GM23338 (cell line): ENCODE results near the gene EPB41L4A. TPM values are rescaled to one million over a fixed set of nuclear protein-coding genes. Genes with fewer than 3 reads are reported as not detected.

Experiments
- ATAC-seq: fragments of 200-7000 bp; cut with Tn5 transposase; 3 replicates; pipeline ENCODE4 v1.9.1; 2020
- DNase-seq: peaks from one replicate; pipeline ENCODE4 v3.0.0-alpha.2; 2015; ENCODE audit warnings: low spot score
- H2AFZ ChIP-seq: fragments of 200-600 bp; sonication (generic); 2 replicates; pipeline ENCODE4 v1.8.0; 2016; ENCODE audit warnings: antibody characterized with exemption, mild to moderate bottlenecking, moderate library complexity
- H3F3A ChIP-seq: fragments of 200-600 bp; sonication (generic); replicated peaks from 2 replicates; pipeline ENCODE4 v1.8.0; 2017; ENCODE audit warnings: antibody characterized with exemption, mixed run types, low read depth
- H3K27ac ChIP-seq: fragments of 200-600 bp; sonication (generic); 2 replicates; pipeline ENCODE4 v1.6.1; 2016; ENCODE audit warnings: low read depth
- H3K27me3 ChIP-seq: fragments of 200-600 bp; sonication (generic); 2 replicates; pipeline ENCODE4 v1.8.0; 2016; ENCODE audit warnings: mild to moderate bottlenecking, mixed run types, moderate library complexity; ENCODE audit not compliant: insufficient read depth
- H3K36me3 ChIP-seq: fragments of 200-600 bp; sonication (generic); 2 replicates; pipeline ENCODE4 v1.8.0; 2016; ENCODE audit warnings: mild to moderate bottlenecking; ENCODE audit not compliant: insufficient read depth
- H3K4me1 ChIP-seq: fragments of 200-600 bp; sonication (generic); 2 replicates; pipeline ENCODE4 v1.8.0; 2016; ENCODE audit warnings: mild to moderate bottlenecking, moderate library complexity; ENCODE audit not compliant: insufficient read depth
- H3K4me2 ChIP-seq: fragments of 200-600 bp; sonication (generic); 2 replicates; pipeline ENCODE4 v1.7.1; 2017; ENCODE audit warnings: mixed run types
- H3K4me3 ChIP-seq: fragments of 200-600 bp; sonication (generic); 2 replicates; pipeline ENCODE4 v1.6.1; 2016; ENCODE audit warnings: mixed run types
- H3K79me2 ChIP-seq: fragments of 200-600 bp; sonication (generic); replicated peaks from 2 replicates; pipeline ENCODE4 v1.8.0; 2017; ENCODE audit warnings: mild to moderate bottlenecking; ENCODE audit not compliant: insufficient read depth
- H3K9me2 ChIP-seq: fragments of 200-600 bp; sonication (generic); 2 replicates; pipeline ENCODE4 v1.8.0; 2017; ENCODE audit not compliant: insufficient read depth
- H4K20me1 ChIP-seq: fragments of 200-600 bp; sonication (generic); replicated peaks from 2 replicates; pipeline ENCODE4 v1.8.0; 2017; ENCODE audit warnings: mild to moderate bottlenecking; ENCODE audit not compliant: insufficient read depth
- H3K27ac Mint-ChIP-seq: 2 replicates; pipeline ENCODE4 v1.8.0; 2020; ENCODE audit warnings: inconsistent platforms, mild to moderate bottlenecking, moderate library complexity, mixed read lengths
- H3K27me3 Mint-ChIP-seq: 3 replicates; pipeline ENCODE4 v1.8.0; 2022; ENCODE audit warnings: low read depth, mild to moderate bottlenecking, moderate library complexity, mixed read lengths, inconsistent platforms; ENCODE audit not compliant: insufficient read depth, poor library complexity
- H3K36me3 Mint-ChIP-seq: 3 replicates; pipeline ENCODE4 v1.8.0; 2021; ENCODE audit warnings: low read depth, mild to moderate bottlenecking, inconsistent platforms, moderate library complexity, mixed read lengths
- H3K4me1 Mint-ChIP-seq: 3 replicates; pipeline ENCODE4 v1.8.0; 2020; ENCODE audit warnings: mild to moderate bottlenecking, inconsistent platforms, mixed read lengths
- H3K4me3 Mint-ChIP-seq: 3 replicates; pipeline ENCODE4 v1.8.0; 2021; ENCODE audit warnings: moderate library complexity, mild to moderate bottlenecking, inconsistent platforms, mixed read lengths
- H3K9me3 Mint-ChIP-seq: 3 replicates; pipeline ENCODE4 v1.8.0; 2020; ENCODE audit warnings: moderate library complexity, mild to moderate bottlenecking, inconsistent platforms, mixed read lengths
- CTCF ChIP-seq, 2 experiments: fragments of 200-600 bp in 1 of 2; sonication (generic) in 1 of 2; conservative IDR thresholded peaks; 2 replicates each; pipeline versions ENCODE4 v1.5.1 to v1.6.1; 2016 to 2017; ENCODE audit warnings: antibody characterized with exemption in 2 of 2, low read depth in 2 of 2, mild to moderate bottlenecking in 2 of 2, moderate library complexity in 1 of 2
- EZH2 ChIP-seq: fragments of 200-600 bp; sonication (generic); IDR thresholded peaks from one replicate; pipeline ENCODE4 v1.8.0; 2017; ENCODE audit warnings: antibody characterized with exemption, mild to moderate bottlenecking, low read depth; ENCODE audit not compliant: unreplicated experiment
- JUNB ChIP-seq: IDR thresholded peaks from one replicate; pipeline ENCODE4 v1.6.1; 2016; ENCODE audit warnings: antibody characterized with exemption; ENCODE audit not compliant: unreplicated experiment
- NANOG ChIP-seq: IDR thresholded peaks from 2 replicates; pipeline ENCODE4 v1.6.1; 2016; ENCODE audit warnings: antibody characterized with exemption, borderline replicate concordance
- REST ChIP-seq: IDR thresholded peaks from one replicate; pipeline ENCODE4 v1.6.1; 2018; ENCODE audit warnings: antibody characterized with exemption; ENCODE audit not compliant: unreplicated experiment
- STAT1 ChIP-seq: IDR thresholded peaks from one replicate; pipeline ENCODE4 v1.6.1; 2016; ENCODE audit warnings: antibody characterized with exemption; ENCODE audit not compliant: unreplicated experiment
- ZNF114 ChIP-seq: fragments of 250-450 bp; sonication (Bioruptor Pico); IDR thresholded peaks from 2 replicates; pipeline ENCODE4 v1.5.0; 2020; ENCODE audit warnings: mild to moderate bottlenecking, moderate library complexity
- ZNF331 ChIP-seq: fragments of 250-450 bp; sonication (Bioruptor Pico); IDR thresholded peaks from 2 replicates; pipeline ENCODE4 v1.5.0; 2020; ENCODE audit warnings: low read depth, mild to moderate bottlenecking, moderate library complexity
- polyA plus RNA-seq: library from polyadenylated mRNA; unstranded; fragments of >200 nt; fragmentation: Nextera tagmentation; extraction: Ambion mirVana; gene quantifications from 2 replicates; pipeline ENCODE4 v1.2.1, GENCODE V29; 2016
- total RNA-seq: library from RNA; depleted of rRNA; stranded (reverse); fragments of >200 nt; shearing (Covaris generic); gene quantifications from 2 replicates; pipeline ENCODE4 v1.2.3, GENCODE V29; 2014
- TF ChIP-seq, protein P1 (sequence below): fragments of 250-450 bp; sonication (Bioruptor Pico); IDR thresholded peaks from 2 replicates; pipeline ENCODE4 v1.5.0; 2020; ENCODE audit warnings: mild to moderate bottlenecking, moderate library complexity
- TF ChIP-seq, protein P2 (sequence below): IDR thresholded peaks from 2 replicates; pipeline ENCODE4 v1.6.1; 2016; ENCODE audit warnings: antibody characterized with exemption

EPB41L4A gene
- total and polyA plus RNA-seq, 2 experiments from 2014 or later = 5.7 to 6.0 TPM

DNA sequence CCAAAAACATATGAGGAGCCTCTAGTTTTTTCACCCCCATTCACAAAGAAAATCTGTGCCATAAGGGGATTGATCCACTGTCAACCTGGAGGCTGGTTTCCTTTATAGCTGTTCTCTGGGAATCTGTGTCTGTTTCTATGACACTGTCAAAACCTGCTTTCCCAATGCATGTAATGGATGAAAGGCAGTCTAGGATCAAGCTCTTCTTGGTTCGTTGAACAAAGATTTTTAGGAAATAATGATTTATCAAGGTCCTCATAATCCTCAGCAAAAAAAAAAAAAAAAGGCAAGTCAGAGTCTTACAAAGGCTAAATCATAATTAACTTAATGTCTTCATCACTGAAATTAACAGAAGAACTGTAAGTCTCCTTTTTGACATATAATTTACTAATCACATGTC lies 16.0 kb downstream of the EPB41L4A start:
- DNase-seq (no peak), ATAC-seq (no peak)
- Histone ChIP-seq H3K79me2 (no peaks in the 10 kb centered on the region), H2AFZ (no peak overlapping the region), H3K4me1 (peaks cover 8% of the 10 kb centered on the region; the same call in 1 of the 2 replicates), H3K27ac (no peak overlapping the region), H4K20me1 (no peaks in the 10 kb centered on the region), H3K4me2 (no peak overlapping the region), H3F3A (no peaks in the 10 kb centered on the region), H3K36me3 (no peaks in the 10 kb centered on the region), H3K27me3 (no peaks in the 10 kb centered on the region), H3K9me2 (no peaks in the 10 kb centered on the region), H3K4me3 (no peak overlapping the region)
- H3K9me3 Mint-ChIP-seq = peaks cover 2% of the 10 kb centered on the region; the same call in 1 of the 3 replicates
- H3K27ac Mint-ChIP-seq = no peak overlapping the region
- peaks cover 2% of the 10 kb centered on the region for H3K27me3 Mint-ChIP-seq
- no peak overlapping the region for H3K4me3 Mint-ChIP-seq
- H3K4me1 Mint-ChIP-seq = peaks cover 21% of the 10 kb centered on the region
- TF ChIP-seq NANOG (no peak), EZH2 (no peak), STAT1 (no peak), JUNB (no peak)
- no peaks in the 10 kb centered on the region for H3K36me3 Mint-ChIP-seq

- H3K27ac Mint-ChIP-seq = no peak overlapping the region
- Histone ChIP-seq H2AFZ (no peak overlapping the region), H3F3A (no peaks in the 10 kb centered on the region), H3K27me3 (no peaks in the 10 kb centered on the region), H3K79me2 (no peaks in the 10 kb centered on the region), H3K9me2 (no peaks in the 10 kb centered on the region), H3K36me3 (no peaks in the 10 kb centered on the region), H4K20me1 (no peaks in the 10 kb centered on the region), H3K4me3 (no peak overlapping the region), H3K4me2 (no peak overlapping the region), H3K27ac (no peak overlapping the region), H3K4me1 (peaks cover 4% of the 10 kb centered on the region; the same call in 1 of the 2 replicates)
- H3K36me3 Mint-ChIP-seq = no peaks in the 10 kb centered on the region
- H3K4me3 Mint-ChIP-seq = no peak overlapping the region
- peaks cover 2% of the 10 kb centered on the region; the same call in 1 of the 3 replicates for H3K9me3 Mint-ChIP-seq
- ATAC-seq (no peak), DNase-seq (peak; percentile 18)
- H3K4me1 Mint-ChIP-seq = peaks cover 17% of the 10 kb centered on the region
- H3K27me3 Mint-ChIP-seq = peaks cover 2% of the 10 kb centered on the region
- TF ChIP-seq REST (no peak), CTCF (conservative IDR thresholded peaks at IDR 0.05; ENCODE audit: low read depth in 2 of 2) (no peak), STAT1 (no peak), NANOG (no peak), ZNF114 (CRISPR knock-in tag) (no peak), ZNF331 (CRISPR knock-in tag) (no peak)
- TF ChIP-seq, protein P1, sequence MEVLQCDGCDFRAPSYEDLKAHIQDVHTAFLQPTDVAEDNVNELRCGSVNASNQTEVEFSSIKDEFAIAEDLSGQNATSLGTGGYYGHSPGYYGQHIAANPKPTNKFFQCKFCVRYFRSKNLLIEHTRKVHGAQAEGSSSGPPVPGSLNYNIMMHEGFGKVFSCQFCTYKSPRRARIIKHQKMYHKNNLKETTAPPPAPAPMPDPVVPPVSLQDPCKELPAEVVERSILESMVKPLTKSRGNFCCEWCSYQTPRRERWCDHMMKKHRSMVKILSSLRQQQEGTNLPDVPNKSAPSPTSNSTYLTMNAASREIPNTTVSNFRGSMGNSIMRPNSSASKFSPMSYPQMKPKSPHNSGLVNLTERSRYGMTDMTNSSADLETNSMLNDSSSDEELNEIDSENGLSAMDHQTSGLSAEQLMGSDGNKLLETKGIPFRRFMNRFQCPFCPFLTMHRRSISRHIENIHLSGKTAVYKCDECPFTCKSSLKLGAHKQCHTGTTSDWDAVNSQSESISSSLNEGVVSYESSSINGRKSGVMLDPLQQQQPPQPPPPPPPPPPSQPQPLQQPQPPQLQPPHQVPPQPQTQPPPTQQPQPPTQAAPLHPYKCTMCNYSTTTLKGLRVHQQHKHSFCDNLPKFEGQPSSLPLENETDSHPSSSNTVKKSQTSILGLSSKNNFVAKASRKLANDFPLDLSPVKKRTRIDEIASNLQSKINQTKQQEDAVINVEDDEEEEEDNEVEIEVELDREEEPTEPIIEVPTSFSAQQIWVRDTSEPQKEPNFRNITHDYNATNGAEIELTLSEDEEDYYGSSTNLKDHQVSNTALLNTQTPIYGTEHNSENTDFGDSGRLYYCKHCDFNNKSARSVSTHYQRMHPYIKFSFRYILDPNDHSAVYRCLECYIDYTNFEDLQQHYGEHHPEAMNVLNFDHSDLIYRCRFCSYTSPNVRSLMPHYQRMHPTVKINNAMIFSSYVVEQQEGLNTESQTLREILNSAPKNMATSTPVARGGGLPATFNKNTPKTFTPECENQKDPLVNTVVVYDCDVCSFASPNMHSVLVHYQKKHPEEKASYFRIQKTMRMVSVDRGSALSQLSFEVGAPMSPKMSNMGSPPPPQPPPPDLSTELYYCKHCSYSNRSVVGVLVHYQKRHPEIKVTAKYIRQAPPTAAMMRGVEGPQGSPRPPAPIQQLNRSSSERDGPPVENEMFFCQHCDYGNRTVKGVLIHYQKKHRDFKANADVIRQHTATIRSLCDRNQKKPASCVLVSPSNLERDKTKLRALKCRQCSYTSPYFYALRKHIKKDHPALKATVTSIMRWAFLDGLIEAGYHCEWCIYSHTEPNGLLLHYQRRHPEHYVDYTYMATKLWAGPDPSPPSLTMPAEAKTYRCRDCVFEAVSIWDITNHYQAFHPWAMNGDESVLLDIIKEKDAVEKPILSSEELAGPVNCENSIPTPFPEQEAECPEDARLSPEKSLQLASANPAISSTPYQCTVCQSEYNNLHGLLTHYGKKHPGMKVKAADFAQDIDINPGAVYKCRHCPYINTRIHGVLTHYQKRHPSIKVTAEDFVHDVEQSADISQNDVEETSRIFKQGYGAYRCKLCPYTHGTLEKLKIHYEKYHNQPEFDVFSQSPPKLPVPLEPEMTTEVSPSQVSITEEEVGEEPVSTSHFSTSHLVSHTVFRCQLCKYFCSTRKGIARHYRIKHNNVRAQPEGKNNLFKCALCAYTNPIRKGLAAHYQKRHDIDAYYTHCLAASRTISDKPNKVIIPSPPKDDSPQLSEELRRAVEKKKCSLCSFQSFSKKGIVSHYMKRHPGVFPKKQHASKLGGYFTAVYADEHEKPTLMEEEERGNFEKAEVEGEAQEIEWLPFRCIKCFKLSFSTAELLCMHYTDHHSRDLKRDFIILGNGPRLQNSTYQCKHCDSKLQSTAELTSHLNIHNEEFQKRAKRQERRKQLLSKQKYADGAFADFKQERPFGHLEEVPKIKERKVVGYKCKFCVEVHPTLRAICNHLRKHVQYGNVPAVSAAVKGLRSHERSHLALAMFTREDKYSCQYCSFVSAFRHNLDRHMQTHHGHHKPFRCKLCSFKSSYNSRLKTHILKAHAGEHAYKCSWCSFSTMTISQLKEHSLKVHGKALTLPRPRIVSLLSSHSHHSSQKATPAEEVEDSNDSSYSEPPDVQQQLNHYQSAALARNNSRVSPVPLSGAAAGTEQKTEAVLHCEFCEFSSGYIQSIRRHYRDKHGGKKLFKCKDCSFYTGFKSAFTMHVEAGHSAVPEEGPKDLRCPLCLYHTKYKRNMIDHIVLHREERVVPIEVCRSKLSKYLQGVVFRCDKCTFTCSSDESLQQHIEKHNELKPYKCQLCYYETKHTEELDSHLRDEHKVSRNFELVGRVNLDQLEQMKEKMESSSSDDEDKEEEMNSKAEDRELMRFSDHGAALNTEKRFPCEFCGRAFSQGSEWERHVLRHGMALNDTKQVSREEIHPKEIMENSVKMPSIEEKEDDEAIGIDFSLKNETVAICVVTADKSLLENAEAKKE (CRISPR knock-in tag) = no peak
- TF ChIP-seq, protein P2, sequence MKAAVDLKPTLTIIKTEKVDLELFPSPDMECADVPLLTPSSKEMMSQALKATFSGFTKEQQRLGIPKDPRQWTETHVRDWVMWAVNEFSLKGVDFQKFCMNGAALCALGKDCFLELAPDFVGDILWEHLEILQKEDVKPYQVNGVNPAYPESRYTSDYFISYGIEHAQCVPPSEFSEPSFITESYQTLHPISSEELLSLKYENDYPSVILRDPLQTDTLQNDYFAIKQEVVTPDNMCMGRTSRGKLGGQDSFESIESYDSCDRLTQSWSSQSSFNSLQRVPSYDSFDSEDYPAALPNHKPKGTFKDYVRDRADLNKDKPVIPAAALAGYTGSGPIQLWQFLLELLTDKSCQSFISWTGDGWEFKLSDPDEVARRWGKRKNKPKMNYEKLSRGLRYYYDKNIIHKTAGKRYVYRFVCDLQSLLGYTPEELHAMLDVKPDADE = no peak
Measured at GRCh38 chr5:112401924-112402323, 17.2 kb downstream of the EPB41L4A start.
